GM19025 (cell line): ENCODE data around the gene CYP19A1.

Experiments
- ATAC-seq: cut with Tn5 transposase; IDR thresholded peaks from one replicate; pipeline ENCODE4 v1.9.1; 2021; ENCODE audit warnings: mild to moderate bottlenecking, low read depth, moderate library complexity; ENCODE audit not compliant: unreplicated experiment

CYP19A1 gene

GRCh38 chr15:51328926-51329325, 9.5 kb downstream of the CYP19A1 start:
- no peak for ATAC-seq

GRCh38 chr15:51327081-51327480, 11.3 kb downstream of the CYP19A1 start:
- no peak for ATAC-seq

- no peak for ATAC-seq
These were observed 13.2 kb downstream of the CYP19A1 start for GRCh38 chr15:51325167-51325566.

- no peak for ATAC-seq
These were observed 14.6 kb downstream of the CYP19A1 start for GRCh38 chr15:51323749-51324148.

GRCh38 chr15:51322621-51323296, 15.6 kb downstream of the CYP19A1 start:
- no peak for ATAC-seq

- ATAC-seq, result no peak
These were observed 17.1 kb downstream of the CYP19A1 start for GRCh38 chr15:51321316-51321715.

GRCh38 chr15:51320843-51321242, 17.6 kb downstream of the CYP19A1 start:
- ATAC-seq, result no peak

- ATAC-seq, result no peak
These were observed 18.9 kb downstream of the CYP19A1 start for GRCh38 chr15:51319539-51319938.

- no peak for ATAC-seq
These were observed 19.8 kb downstream of the CYP19A1 start for GRCh38 chr15:51318382-51319150.

GRCh38 chr15:51316636-51317035, 21.8 kb downstream of the CYP19A1 start:
- no peak for ATAC-seq

GRCh38 chr15:51315726-51316125, 22.7 kb downstream of the CYP19A1 start:
- no peak for ATAC-seq

GRCh38 chr15:51314391-51315337, 23.7 kb downstream of the CYP19A1 start:
- no peak for ATAC-seq

- ATAC-seq, result no peak
These were observed 24.6 kb downstream of the CYP19A1 start for GRCh38 chr15:51313644-51314280.

GRCh38 chr15:51313074-51313393, 25.4 kb downstream of the CYP19A1 start:
- ATAC-seq, result no peak

GRCh38 chr15:51312166-51313073, 26.0 kb downstream of the CYP19A1 start:
- no peak for ATAC-seq

- no peak for ATAC-seq
These were observed 26.9 kb downstream of the CYP19A1 start for GRCh38 chr15:51311510-51311909.

GRCh38 chr15:51310064-51310463, 28.3 kb downstream of the CYP19A1 start:
- ATAC-seq, result no peak

- ATAC-seq, result no peak
These were observed 30.6 kb downstream of the CYP19A1 start for GRCh38 chr15:51307811-51308210.

GRCh38 chr15:51307325-51307724, 31.1 kb downstream of the CYP19A1 start:
- no peak for ATAC-seq
